Loucy (cell line): Measurements from ENCODE around the gene CDH24.

ENCODE experiments used
- EZH2phosphoT487 ChIP-seq: fragments of 200-600 bp; IDR thresholded peaks from 2 replicates; pipeline ENCODE4 v1.6.1; 2018; ENCODE audit warnings: antibody characterized with exemption, mild to moderate bottlenecking, moderate library complexity, borderline replicate concordance
- TF ChIP-seq, protein P1 (sequence below): fragments of 200-600 bp; sonication (generic); conservative IDR thresholded peaks from 2 replicates; pipeline ENCODE4 v1.5.1; 2014; ENCODE audit warnings: mild to moderate bottlenecking, antibody characterized with exemption, low read length

DNA sequence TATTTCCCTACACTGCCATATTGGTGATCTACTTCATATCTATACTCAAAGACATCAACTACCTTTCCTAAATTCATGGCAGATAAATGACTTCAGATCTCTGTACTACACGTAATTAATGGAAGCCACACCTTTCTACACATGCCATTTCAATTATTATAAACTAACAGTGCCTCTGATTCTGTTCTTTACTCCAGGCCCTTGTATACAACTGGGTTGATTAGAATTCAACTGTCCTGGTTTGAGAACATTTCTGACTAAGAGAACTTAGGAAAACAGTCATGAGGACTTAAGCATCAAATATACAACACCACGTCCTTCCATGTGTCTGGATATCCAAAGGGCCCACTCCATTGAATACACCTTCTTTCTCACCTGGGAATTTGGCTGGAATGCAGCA, 35.8 kb upstream of the CDH24 start:
- TF ChIP-seq, protein P1, sequence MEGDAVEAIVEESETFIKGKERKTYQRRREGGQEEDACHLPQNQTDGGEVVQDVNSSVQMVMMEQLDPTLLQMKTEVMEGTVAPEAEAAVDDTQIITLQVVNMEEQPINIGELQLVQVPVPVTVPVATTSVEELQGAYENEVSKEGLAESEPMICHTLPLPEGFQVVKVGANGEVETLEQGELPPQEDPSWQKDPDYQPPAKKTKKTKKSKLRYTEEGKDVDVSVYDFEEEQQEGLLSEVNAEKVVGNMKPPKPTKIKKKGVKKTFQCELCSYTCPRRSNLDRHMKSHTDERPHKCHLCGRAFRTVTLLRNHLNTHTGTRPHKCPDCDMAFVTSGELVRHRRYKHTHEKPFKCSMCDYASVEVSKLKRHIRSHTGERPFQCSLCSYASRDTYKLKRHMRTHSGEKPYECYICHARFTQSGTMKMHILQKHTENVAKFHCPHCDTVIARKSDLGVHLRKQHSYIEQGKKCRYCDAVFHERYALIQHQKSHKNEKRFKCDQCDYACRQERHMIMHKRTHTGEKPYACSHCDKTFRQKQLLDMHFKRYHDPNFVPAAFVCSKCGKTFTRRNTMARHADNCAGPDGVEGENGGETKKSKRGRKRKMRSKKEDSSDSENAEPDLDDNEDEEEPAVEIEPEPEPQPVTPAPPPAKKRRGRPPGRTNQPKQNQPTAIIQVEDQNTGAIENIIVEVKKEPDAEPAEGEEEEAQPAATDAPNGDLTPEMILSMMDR, result no peak
- no peak for TF ChIP-seq EZH2phosphoT487
